Astrocyte (in vitro differentiated cells and primary cell): ENCODE measurements around the gene USP22. TPM values are rescaled to one million over a fixed set of nuclear protein-coding genes. Genes with fewer than 3 reads are reported as not detected.
"Not testable (repeated sequence)": the region's sequence is repeated elsewhere in the genome, so short reads cannot be mapped to it uniquely, and the experiment has no call there.

Experiments used
- DNase-seq: peaks from one replicate; pipeline ENCODE4 v3.0.0-alpha.2; 2010; ENCODE audit warnings: low read depth
- FAIRE-seq: peaks from 2 replicates; lab custom pipeline; 2011; peaks lifted over from hg19 to GRCh38; lab: Jason Lieb, UNC
- H2AFZ ChIP-seq: 2 replicates; pipeline ENCODE4 v1.6.0; 2012; ENCODE audit warnings: low read depth, low read length, inconsistent platforms
- H3K27ac ChIP-seq: 2 replicates; pipeline ENCODE4 v1.5.1; 2011; ENCODE audit warnings: low read depth, low read length, inconsistent platforms
- H3K27me3 ChIP-seq: 2 replicates; pipeline ENCODE4 v1.6.0; 2011; ENCODE audit warnings: low read length, inconsistent platforms; ENCODE audit not compliant: insufficient read depth
- H3K36me3 ChIP-seq: 2 replicates; pipeline ENCODE4 v1.5.1; 2011; ENCODE audit warnings: low read length, inconsistent platforms; ENCODE audit not compliant: insufficient read depth
- H3K4me1 ChIP-seq: 2 replicates; pipeline ENCODE4 v1.5.1; 2011; ENCODE audit warnings: low read length, inconsistent platforms; ENCODE audit not compliant: insufficient read depth
- H3K4me2 ChIP-seq: 2 replicates; pipeline ENCODE4 v1.6.0; 2012; ENCODE audit warnings: low read length, inconsistent platforms
- H3K4me3 ChIP-seq: 2 replicates; pipeline ENCODE4 v1.5.1; 2011; ENCODE audit warnings: low read depth, mild to moderate bottlenecking, low read length, inconsistent platforms; ENCODE audit not compliant: insufficient read depth
- H3K79me2 ChIP-seq: 2 replicates; pipeline ENCODE4 v1.6.0; 2012; ENCODE audit warnings: mild to moderate bottlenecking, low read length, inconsistent platforms; ENCODE audit not compliant: insufficient read depth
- H3K9ac ChIP-seq: 2 replicates; pipeline ENCODE4 v1.6.0; 2012; ENCODE audit warnings: mild to moderate bottlenecking, low read length, inconsistent platforms
- H3K9me3 ChIP-seq: 2 replicates; pipeline ENCODE4 v1.5.1; 2012; ENCODE audit warnings: low read depth, mild to moderate bottlenecking, low read length, inconsistent platforms; ENCODE audit not compliant: insufficient read depth
- H4K20me1 ChIP-seq: 2 replicates; pipeline ENCODE4 v1.6.0; 2012; ENCODE audit warnings: low read length, inconsistent platforms; ENCODE audit not compliant: insufficient read depth
- H3K27ac Mint-ChIP-seq: one replicate; pipeline ENCODE4 v1.8.0; 2021; ENCODE audit warnings: mild to moderate bottlenecking, mixed read lengths; ENCODE audit not compliant: unreplicated experiment
- H3K27me3 Mint-ChIP-seq: one replicate; pipeline ENCODE4 v1.8.0; 2021; ENCODE audit warnings: low read depth, mixed read lengths; ENCODE audit not compliant: unreplicated experiment
- H3K36me3 Mint-ChIP-seq: one replicate; pipeline ENCODE4 v1.8.0; 2021; ENCODE audit warnings: low read depth, mixed read lengths; ENCODE audit not compliant: unreplicated experiment
- H3K4me1 Mint-ChIP-seq: one replicate; pipeline ENCODE4 v1.8.0; 2021; ENCODE audit warnings: low read depth, mixed read lengths; ENCODE audit not compliant: unreplicated experiment
- H3K4me3 Mint-ChIP-seq: one replicate; pipeline ENCODE4 v1.8.0; 2021; ENCODE audit warnings: mild to moderate bottlenecking, moderate library complexity, mixed read lengths; ENCODE audit not compliant: unreplicated experiment
- H3K9me3 Mint-ChIP-seq: one replicate; pipeline ENCODE4 v1.8.0; 2021; ENCODE audit warnings: mild to moderate bottlenecking, mixed read lengths; ENCODE audit not compliant: unreplicated experiment
- EZH2 ChIP-seq: IDR thresholded peaks from 2 replicates; pipeline ENCODE4 v1.6.1; 2012; ENCODE audit warnings: mild to moderate bottlenecking, low read length, inconsistent platforms; ENCODE audit not compliant: insufficient read depth
- total RNA-seq: library from RNA; stranded (reverse); gene quantifications from 2 replicates; pipeline ENCODE4 v1.2.1, GENCODE V29; 2021
- TF ChIP-seq, protein P1 (sequence below): IDR thresholded peaks from 2 replicates; pipeline ENCODE4 v1.5.1; 2011; ENCODE audit warnings: low read depth, mild to moderate bottlenecking, inconsistent platforms, low read length, moderate library complexity; ENCODE audit not compliant: insufficient read depth

USP22 gene
- total RNA-seq, 1 donor from 2014 or later, result 266 TPM

- H3K4me3 ChIP-seq, H3K36me3 ChIP-seq, H3K4me1 Mint-ChIP-seq, H3K9me3 Mint-ChIP-seq, H3K4me1 ChIP-seq, H3K79me2 ChIP-seq, H3K4me2 ChIP-seq, H3K9me3 ChIP-seq, FAIRE-seq, H3K27ac ChIP-seq, H4K20me1 ChIP-seq, H2AFZ ChIP-seq, H3K27ac Mint-ChIP-seq, H3K27me3 ChIP-seq, H3K9ac ChIP-seq, DNase-seq, H3K4me3 Mint-ChIP-seq, H3K27me3 Mint-ChIP-seq: not testable (repeated sequence)
- H3K36me3 Mint-ChIP-seq, result peaks cover 12% of the 10 kb centered on the region
Observed at GRCh38 chr17:20979007-20979791, 63.6 kb downstream of the USP22 start.

DNA sequence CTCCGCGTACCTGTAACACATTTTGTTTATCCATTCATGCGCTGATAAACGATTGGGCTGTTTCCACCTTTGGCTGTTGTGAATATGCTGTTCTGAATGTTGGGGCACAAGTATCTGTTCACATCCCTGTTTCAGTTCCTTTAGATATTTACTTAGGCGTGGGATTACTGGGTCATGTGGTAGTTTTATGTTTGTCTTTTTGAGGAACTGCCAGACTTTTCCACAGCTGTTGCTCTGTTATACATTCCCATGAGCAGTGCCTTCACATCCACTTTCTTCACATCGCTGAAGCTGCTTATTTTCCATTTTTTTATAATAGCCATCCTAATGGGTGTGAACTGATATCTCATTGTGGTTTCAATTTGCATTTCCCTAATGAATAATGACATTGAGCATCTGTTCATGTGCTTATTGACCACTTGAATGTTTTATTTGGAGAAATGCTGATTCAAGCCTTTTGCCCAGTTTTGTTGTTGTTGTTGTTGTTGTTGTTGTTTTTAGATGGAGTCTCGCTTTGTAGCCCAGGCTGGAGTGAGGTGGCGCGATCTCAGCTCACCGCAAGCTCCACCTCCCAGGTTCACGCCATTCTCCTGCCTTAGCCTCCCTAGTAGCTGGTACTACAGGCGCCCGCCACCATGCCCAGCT is 65.1 kb downstream of the USP22 start:
- DNase-seq, H3K4me3 ChIP-seq, H3K27ac Mint-ChIP-seq, H3K4me3 Mint-ChIP-seq, H3K9me3 ChIP-seq, H3K27me3 ChIP-seq, H3K4me2 ChIP-seq, H3K36me3 Mint-ChIP-seq, H3K36me3 ChIP-seq, H3K4me1 ChIP-seq, H3K79me2 ChIP-seq, H3K27me3 Mint-ChIP-seq, H3K4me1 Mint-ChIP-seq, H3K9me3 Mint-ChIP-seq, H3K9ac ChIP-seq, H3K27ac ChIP-seq, H2AFZ ChIP-seq, H4K20me1 ChIP-seq, FAIRE-seq: not testable (repeated sequence)

DNA sequence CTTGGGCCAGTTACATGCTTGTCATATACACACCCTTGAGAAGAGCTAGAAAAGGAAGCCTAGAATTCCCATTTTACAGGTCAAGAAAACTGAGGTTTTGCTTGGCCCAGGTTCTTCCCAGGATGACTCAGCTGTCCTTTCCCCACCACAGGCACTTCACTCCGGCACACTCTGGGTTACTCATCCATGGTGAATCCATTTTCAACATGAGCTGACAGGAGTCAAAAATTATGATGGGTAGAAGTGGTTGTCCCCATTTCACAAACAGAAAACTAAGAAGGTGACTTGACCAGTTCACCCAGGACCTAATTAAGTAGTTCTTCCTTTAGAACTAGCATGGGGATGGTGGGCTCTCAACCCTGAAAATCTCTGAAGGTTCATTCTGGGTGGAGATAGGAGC is 67.2 kb downstream of the USP22 start:
- Mint-ChIP-seq H3K4me1 (peaks cover 11% of the 10 kb centered on the region), H3K27ac (no peak overlapping the region), H3K4me3 (no peak overlapping the region), H3K27me3 (peaks cover 2% of the 10 kb centered on the region), H3K36me3 (peaks cover 4% of the 10 kb centered on the region), H3K9me3 (peaks cover 6% of the 10 kb centered on the region)
- Histone ChIP-seq H3K9me3 (no peaks in the 10 kb centered on the region), H3K79me2 (no peaks in the 10 kb centered on the region), H3K4me3 (no peak overlapping the region), H3K27me3 (no peaks in the 10 kb centered on the region), H2AFZ (no peak overlapping the region), H3K9ac (no peak overlapping the region), H4K20me1 (no peaks in the 10 kb centered on the region), H3K36me3 (no peaks in the 10 kb centered on the region), H3K27ac (no peak overlapping the region), H3K4me1 (no peaks in the 10 kb centered on the region), H3K4me2 (no peak overlapping the region)
- DNase-seq, result no peak
- no peak for FAIRE-seq
- no peak for TF ChIP-seq EZH2
- TF ChIP-seq, protein P1, sequence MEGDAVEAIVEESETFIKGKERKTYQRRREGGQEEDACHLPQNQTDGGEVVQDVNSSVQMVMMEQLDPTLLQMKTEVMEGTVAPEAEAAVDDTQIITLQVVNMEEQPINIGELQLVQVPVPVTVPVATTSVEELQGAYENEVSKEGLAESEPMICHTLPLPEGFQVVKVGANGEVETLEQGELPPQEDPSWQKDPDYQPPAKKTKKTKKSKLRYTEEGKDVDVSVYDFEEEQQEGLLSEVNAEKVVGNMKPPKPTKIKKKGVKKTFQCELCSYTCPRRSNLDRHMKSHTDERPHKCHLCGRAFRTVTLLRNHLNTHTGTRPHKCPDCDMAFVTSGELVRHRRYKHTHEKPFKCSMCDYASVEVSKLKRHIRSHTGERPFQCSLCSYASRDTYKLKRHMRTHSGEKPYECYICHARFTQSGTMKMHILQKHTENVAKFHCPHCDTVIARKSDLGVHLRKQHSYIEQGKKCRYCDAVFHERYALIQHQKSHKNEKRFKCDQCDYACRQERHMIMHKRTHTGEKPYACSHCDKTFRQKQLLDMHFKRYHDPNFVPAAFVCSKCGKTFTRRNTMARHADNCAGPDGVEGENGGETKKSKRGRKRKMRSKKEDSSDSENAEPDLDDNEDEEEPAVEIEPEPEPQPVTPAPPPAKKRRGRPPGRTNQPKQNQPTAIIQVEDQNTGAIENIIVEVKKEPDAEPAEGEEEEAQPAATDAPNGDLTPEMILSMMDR, result no peak
